SH-SY5Y (cell line): ENCODE measurements around the gene CES4A.

Experiments
- GATA2 ChIP-seq: IDR thresholded peaks from 2 replicates; pipeline ENCODE4 v1.6.1; 2011; ENCODE audit warnings: mild to moderate bottlenecking, low read depth, low read length
- GATA3 ChIP-seq: IDR thresholded peaks from 2 replicates; pipeline ENCODE4 v1.6.1; 2011; ENCODE audit warnings: low read depth, mild to moderate bottlenecking, low read length, moderate library complexity

The CES4A gene

DNA sequence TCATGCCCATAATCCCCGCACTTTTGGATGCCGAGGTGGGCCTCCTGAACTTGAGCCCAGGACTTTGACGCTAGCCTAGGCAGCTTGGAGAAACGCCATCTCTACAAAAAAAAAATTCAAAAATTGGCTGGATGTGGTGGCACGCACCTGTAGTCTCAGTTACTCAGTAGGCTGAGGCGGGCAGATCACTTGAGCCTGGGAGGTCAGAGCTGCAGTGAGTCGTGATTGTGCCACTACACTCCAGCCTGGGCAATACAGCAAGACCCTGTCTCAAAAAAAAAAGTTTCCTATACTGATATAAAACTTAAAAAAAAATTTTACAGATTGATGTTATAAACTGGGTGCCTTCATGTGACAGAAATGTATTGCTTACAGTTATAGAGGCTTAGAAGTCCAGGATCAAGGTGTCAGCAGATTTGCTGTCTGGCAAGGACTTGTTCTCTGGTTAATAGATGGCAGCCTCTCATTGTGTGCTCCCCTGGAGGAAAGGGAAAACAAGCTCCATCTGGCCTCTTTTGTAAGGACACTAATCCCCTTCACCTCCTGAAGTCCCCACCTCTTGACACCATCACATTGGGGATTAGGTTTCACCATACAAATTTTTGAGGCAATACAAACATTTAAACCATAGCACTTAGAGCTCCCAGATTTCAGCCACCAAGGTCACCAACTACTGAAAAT, 35.8 kb upstream of the CES4A start:
- TF ChIP-seq GATA2 (no peak), GATA3 (no peak)

DNA sequence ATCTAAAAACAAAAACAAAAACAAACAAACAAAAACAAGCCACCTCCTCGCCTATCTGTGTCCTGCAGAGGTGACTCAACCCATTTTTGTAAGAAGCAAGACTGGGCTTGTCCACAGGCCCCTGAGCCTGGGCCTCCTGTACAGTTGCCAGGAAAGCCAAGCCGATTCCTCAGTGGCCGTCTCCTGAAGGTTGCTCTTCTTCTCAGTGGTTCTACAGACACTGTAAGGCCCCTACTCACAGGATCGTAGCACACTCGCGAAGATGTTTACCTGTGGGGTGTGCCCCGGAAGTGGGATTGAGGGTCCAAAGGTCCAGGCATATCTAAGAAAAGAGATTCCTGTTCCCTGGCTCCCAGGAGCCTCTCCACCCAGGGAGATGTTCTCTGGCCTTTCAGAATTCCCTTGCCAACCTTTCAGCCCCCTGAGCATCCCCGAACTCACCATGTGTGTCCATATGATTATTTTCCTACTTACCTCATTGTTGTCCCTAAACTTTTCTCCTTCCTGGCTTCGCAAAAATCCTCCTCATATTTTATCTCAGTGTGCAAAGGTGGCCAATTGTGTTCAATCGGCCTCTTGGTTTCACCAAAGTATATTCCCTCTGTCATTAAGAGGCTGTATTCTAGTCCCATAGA, 34.8 kb upstream of the CES4A start:
- TF ChIP-seq GATA3, result no peak
- no peak for TF ChIP-seq GATA2

DNA sequence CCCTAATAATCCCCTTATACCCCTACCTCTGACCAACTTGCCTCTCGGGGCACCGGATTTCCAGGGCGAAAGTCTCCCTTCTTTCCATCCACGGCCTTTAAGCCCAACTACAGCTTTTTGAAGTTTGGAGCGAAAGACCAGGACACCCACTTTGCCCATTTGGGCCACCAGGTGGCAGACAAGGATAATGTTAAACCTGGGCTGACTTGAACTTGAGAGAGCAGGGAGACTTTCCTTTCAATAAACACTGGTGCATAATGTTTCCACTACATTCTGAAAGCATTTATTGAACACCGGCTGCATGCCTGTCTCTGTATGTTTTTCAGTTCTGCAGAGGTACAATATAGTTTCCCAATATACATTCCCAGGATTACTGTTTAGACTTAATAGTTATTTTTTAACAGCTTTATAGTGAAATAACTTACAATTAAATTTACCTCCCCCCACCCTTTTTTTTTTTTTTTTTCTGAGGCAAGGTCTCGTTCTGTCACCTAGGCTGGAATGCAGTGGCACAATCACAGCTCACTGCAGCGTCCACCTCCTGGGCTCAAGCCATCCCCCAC, 34.2 kb upstream of the CES4A start:
- TF ChIP-seq GATA2 (no peak), GATA3 (no peak)

DNA sequence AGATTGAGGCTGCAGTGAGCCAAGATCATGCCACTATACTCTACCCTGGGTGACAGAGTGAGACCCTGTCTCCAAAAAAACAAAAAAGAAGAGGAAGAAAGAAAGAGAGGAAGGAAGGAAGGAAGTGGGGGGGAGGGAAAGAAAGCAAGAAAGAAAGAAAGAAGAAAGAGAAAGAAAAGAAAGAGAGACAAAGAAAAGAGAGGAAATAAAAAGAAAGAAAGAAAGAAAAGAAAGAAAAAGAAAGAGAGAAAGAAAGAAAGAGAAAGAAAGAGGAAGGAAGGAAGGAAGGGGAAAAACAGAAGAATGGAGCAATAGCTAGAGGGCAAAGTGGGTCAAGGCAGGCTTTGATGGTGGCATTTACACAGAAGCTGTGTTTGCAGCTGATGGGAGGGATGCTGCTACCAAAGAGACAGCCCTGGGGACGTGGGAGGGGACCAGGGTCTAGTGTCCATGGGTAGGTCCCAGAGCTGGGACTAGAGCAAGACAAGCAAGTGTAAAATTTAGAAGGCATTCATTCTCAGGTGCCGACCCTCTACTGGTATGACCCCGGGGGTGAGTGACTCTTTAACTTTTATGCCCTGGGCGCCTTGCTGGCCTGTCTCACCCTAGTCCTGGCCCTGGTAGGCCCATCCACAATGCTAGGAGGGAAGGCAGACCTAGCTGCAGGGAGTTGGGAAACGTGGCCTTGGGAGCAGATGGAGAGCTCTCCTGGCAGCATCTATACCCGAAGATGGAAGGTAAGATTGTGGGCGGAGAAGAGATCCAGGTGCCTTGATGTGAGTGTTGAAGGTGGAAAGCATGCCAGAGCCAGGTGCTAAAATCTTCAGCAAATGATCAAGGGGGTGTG, 29.3 kb upstream of the CES4A start:
- TF ChIP-seq GATA2 (no peak), GATA3 (no peak)

DNA sequence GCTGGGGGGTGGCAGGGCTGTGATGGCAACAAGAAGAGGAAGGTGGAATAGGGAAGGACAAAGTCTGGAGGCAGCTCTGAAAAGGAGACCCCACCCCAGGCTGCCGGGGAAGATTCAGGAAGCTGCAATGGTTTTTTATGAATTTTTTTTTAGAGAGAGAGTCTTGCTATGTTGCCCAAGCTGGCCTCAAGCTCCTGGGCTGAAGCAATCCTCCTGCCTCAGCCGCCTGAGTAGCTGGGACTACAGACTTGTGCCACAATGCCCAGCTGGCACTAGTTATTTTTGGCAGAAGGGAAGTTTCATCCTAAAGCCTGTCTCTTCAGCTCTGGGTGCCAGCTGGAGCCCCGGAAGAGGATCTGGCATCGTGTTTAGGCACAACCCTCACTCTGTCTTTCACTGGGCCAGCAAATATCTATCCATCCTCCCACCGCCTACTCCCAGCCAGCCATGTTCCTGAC, 28.7 kb upstream of the CES4A start:
- TF ChIP-seq GATA2, result no peak
- no peak for TF ChIP-seq GATA3

- TF ChIP-seq GATA3 (no peak), GATA2 (no peak)
Measured at GRCh38 chr16:66960270-66960669, 28.1 kb upstream of the CES4A start.

DNA sequence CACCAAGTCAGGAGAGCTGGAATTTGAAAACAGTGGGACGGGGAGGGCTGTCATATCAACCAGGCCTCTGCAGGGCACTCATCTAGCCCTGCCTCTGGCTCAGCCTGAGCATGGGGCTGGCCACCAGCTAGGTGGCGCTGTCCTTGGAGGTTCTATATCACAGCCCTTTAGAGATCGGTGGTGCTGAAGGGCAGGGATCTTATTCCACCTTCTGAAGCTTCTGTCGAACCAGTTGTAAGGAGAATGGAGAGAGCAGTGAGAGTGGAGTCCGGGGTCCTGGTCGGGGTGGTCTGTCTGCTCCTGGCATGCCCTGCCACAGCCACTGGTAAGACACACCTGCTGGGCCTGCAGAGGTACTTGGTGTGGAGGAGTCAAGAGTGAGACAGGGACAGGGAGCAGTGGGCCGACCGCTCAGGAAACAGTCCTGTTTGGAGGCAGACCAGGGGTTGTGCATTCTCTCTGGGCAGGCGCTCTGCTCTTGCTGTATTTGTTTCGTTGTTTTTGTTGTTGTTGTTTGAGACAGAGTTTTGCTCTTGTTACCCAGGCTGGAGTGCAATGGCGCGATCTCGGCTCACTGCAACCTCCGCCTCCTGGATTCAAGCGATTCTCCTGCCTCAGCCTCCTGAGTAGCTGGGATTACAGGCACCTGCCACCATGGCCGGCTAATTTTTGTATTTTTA, 27.2 kb upstream of the CES4A start, which contains the start of gene CES3:
Gene CES3 (plus strand): TSS at position 202 of the 680 bp plus-strand sequence. CDS start 42 bp downstream, at position 244.
- TF ChIP-seq GATA2 (no peak), GATA3 (no peak)

GRCh38 chr16:66961914-66962313, 26.5 kb upstream of the CES4A start:
- TF ChIP-seq GATA3 (no peak), GATA2 (no peak)

DNA sequence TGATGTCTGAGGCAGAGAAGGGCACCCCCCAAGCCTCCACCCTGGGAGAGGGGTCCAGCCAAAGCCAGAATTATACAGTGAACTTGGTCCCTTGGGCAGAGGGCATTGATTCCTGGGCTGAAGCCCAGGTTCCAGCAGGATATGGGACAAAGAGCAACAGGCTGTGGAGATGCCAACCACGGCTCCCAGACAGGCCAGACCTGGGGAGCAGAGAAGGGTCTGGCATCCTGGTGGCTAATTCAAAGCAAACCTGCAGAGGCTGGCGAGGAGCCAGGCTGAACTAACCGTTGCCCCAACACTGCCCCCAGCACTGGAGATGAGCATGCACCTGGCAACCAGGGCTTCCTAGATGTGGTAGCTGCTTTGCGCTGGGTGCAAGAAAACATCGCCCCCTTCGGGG, 24.3 kb upstream of the CES4A start:
- TF ChIP-seq GATA3, result no peak
- TF ChIP-seq GATA2, result no peak

GRCh38 chr16:66968847-66969246, 19.5 kb upstream of the CES4A start:
- TF ChIP-seq GATA2 (no peak), GATA3 (no peak)

- TF ChIP-seq GATA3 (no peak), GATA2 (no peak)
Measured at GRCh38 chr16:66970775-66971720, 17.3 kb upstream of the CES4A start.

DNA sequence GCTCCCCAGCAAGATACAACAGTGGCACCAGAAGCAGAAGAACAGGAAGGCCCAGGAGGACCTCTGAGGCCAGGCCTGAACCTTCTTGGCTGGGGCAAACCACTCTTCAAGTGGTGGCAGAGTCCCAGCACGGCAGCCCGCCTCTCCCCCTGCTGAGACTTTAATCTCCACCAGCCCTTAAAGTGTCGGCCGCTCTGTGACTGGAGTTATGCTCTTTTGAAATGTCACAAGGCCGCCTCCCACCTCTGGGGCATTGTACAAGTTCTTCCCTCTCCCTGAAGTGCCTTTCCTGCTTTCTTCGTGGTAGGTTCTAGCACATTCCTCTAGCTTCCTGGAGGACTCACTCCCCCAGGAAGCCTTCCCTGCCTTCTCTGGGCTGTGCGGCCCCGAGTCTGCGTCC, 15.4 kb upstream of the CES4A start:
- TF ChIP-seq GATA2 (no peak), GATA3 (no peak)

DNA sequence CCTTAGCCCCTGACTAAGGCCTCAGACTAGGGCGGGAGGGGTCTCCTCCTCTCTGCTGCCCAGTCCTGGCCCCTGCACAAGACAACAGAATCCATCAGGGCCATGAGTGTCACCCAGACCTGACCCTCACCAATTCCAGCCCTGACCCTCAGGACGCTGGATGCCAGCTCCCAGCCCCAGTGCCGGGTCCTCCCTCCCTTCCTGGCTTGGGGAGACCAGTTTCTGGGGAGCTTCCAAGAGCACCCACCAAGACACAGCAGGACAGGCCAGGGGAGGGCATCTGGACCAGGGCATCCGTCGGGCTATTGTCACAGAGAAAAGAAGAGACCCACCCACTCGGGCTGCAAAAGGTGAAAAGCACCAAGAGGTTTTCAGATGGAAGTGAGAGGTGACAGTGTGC, 14.7 kb upstream of the CES4A start:
- TF ChIP-seq GATA2, result no peak
- no peak for TF ChIP-seq GATA3
